ENCODE data around the gene POLR2L.

Gene POLR2L

GRCh38 chr11:797296-798092 lies 44.8 kb downstream of the POLR2L start:
- in situ Hi-C loops (cut with HindIII; ENCODE audit: low sequenced_read_pairs), result no loop called here

DNA sequence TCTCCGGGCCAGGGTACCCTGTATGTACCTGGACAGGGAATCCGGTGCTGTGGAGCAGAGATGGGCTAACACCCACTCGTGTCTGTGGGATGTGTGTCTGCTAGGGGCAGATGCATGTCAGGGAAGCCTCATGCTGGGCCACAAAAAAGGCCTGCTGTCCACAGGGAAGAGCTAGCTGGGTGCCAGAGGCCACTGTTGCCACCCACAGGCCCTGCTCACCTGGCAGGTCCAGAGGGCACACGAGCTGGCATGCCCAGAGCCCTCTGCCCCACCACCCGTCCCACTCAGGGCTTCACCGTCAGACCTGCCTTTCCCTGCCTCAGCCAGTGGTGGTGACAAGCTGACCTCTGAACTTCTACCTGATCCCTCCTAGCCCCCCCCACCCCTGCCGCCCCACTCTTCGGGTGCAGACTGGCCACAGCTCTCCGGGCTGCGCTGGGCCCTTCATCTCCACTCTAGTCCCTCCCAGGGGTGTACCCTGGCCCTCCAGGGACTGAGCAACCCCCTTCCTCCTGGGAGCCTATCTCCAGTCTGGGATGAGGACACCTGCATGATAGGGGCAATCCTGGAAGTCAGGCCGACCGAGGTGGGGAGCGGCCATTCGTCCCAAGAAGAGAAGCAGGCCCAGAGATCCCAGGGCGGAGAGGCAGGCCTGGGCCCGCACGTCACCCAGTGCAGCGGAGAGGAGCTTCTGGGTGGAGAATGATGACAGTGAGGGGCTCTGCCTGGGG lies 45.6 kb downstream of the POLR2L start:
- in situ Hi-C loops (cut with HindIII; ENCODE audit: low sequenced_read_pairs), result no loop called here

- in situ Hi-C loops (cut with HindIII; ENCODE audit: low sequenced_read_pairs), result no loop called here
Observed at GRCh38 chr11:795634-796564, 46.4 kb downstream of the POLR2L start.

GRCh38 chr11:794766-795633 lies 47.3 kb downstream of the POLR2L start:
- in situ Hi-C loops (cut with HindIII; ENCODE audit: low sequenced_read_pairs), result no loop called here

GRCh38 chr11:794013-794765 lies 48.1 kb downstream of the POLR2L start:
- in situ Hi-C loops (cut with HindIII; ENCODE audit: low sequenced_read_pairs), result no loop called here

- in situ Hi-C loops (cut with HindIII; ENCODE audit: low sequenced_read_pairs), result no loop called here
Observed at GRCh38 chr11:793556-793955, 48.8 kb downstream of the POLR2L start.

DNA sequence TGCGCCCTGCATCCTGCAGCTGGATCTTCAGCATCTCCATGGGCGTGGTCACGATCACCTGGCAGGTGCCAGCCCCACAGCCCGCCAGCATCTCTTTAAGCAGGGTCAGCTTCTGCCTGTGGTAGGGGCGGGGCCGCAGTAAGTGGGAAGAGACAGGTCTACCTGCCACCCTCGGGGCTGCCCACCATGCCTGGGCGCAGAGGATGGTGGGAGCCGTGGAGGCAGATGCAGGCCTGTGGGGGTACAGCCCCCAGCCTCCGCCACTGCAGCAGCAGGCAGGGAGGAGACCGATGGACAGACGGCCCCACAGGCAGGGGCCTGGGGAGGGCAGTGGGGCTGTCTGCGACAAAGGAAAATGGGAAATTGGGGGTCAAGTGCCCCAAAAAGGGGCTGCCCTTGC lies 49.5 kb downstream of the POLR2L start:
- in situ Hi-C loops (cut with HindIII; ENCODE audit: low sequenced_read_pairs), result no loop called here

GRCh38 chr11:792535-792821 lies 49.9 kb downstream of the POLR2L start:
- in situ Hi-C loops (cut with HindIII; ENCODE audit: low sequenced_read_pairs), result no loop called here

DNA sequence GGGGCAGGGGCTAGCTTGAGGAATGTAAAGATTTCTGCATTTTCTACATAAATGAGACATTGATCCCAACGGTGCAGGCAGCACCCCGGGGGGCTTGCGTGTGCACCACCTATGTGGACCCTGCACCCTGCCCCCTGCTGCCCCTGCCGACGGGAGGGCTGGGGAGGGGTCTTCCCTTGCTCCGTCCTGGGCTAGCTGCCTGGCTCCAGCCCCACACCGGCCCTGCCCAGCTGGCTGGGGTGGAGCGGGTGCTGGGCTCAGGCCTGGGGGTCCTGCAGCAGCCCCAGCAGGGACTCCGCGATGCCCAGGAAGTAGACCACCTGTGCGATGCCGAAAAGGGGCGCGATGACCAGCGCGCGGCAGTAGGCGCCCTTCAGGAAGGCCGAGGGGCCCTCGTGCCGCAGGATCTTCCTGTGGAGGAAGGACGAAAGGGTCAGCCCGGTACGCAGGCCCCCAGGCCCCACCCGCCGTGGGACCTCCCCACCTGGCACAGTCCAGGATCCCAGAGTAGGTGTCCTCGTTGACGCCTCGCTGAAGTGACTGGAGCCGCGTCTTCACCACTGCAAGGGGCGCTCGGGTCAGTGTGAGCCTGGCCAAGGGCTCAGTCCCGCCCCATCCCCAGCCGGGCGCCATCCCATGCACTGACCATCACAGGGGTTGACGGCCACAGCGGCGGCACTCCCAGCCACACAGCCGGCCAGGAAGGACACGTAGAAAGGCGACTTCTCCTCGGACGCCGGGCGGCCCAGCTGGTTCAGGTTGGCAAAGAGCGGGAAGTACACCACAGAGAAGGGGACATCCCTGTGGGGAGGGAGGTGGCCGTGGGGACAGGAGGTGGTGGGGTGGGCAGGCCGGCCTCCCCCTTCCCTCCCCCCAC lies 50.4 kb downstream of the POLR2L start:
- in situ Hi-C loops (cut with HindIII; ENCODE audit: low sequenced_read_pairs), result no loop called here

DNA sequence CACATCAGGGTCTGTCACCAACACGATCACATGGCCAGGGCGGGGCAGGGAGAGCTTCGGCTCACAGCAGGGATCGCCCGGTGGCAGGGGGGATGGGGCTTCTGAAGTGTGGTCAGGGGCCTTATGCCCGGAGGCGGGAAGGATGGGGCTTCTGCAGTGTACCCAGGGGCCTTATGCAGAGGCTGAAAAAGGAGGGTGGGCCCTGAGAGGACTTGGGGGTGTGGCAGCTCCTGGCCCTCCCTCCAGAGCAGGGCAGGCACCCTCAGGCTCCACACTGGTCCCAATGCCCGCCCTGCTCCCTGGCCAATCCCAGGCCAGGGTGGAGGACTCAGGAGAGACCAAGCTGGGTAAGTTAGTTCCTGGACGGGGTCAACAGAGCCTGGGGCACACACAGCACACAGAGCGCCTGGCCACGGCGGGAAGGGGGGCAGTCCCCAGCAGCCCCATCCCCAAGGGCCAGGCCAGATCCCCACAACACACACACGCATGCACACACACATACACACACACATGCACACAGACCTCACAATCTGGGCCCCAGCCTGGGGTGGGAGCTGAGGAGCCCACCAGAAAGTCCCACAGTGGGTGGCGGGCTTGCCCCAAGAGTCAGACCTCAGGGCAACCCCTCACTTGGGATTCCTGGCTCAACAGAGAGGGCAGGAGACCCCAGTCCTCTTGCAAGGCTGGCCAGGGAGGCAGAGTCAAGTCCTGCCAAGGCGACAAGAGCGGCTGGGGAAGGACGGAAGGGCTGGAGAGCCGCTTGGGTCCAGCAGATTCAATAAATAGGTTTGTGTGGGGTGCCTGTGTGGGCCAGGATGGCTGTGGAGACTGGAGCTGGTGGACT lies 51.4 kb downstream of the POLR2L start:
- in situ Hi-C loops (cut with HindIII; ENCODE audit: low sequenced_read_pairs), result no loop called here

DNA sequence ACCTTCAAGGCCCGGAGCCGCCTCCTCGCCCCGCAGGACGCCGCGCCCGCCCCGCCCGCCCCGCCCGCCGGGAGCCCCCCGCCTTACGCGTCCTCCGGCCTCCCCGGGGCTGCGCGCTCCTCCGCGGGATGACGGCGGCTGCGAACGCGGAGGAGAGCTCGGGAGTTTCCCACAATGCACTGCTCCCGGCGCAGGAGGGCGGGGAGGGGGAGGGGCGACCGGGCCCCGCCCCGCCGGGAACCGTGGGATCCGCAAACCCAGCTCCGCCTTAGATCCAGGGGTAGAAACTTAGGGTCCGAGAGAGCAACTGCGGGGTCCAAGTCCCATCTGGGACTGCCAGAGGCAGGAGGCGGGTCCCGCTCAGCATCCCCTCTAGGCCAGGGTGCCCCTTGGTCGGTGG lies 52.4 kb downstream of the POLR2L start, which contains the start of gene CEND1:
TSS of gene CEND1 (minus strand) at position 148 of the 400 bp plus-strand sequence. CDS start 1,514 bp downstream, outside the sequence.
- in situ Hi-C loops (cut with HindIII; ENCODE audit: low sequenced_read_pairs), result no loop called here
